Fibroblast of skin of left quadriceps (primary cell): ENCODE data around the gene NCKAP5.
A peak's percentile ranks its signal among the peaks of the same experiment; 100 is the strongest.

Experiments used
- DNase-seq, 2 experiments: peaks; one replicate each; pipeline ENCODE4 v3.0.0-alpha.2; 2013; ENCODE audit warnings: low read depth in 2 of 2

The NCKAP5 gene

GRCh38 chr2:133459590-133459989 is 108.7 kb downstream of the NCKAP5 start:
- DNase-seq: no peak

- DNase-seq: no peak
Measured at GRCh38 chr2:133458280-133458679, 110.0 kb downstream of the NCKAP5 start.

- no peak for DNase-seq
Measured at GRCh38 chr2:133457861-133458260, 110.4 kb downstream of the NCKAP5 start.

GRCh38 chr2:133456971-133457370 is 111.3 kb downstream of the NCKAP5 start:
- DNase-seq: no peak

GRCh38 chr2:133456156-133456555 is 112.1 kb downstream of the NCKAP5 start:
- no peak for DNase-seq

- no peak for DNase-seq
Measured at GRCh38 chr2:133453032-133453431, 115.2 kb downstream of the NCKAP5 start.

- DNase-seq: no peak
Measured at GRCh38 chr2:133452583-133452982, 115.7 kb downstream of the NCKAP5 start.

- DNase-seq: no peak
Measured at GRCh38 chr2:133452146-133452545, 116.1 kb downstream of the NCKAP5 start.

- DNase-seq: no peak
Measured at GRCh38 chr2:133448195-133448594, 120.1 kb downstream of the NCKAP5 start.

GRCh38 chr2:133447303-133447702 is 121.0 kb downstream of the NCKAP5 start:
- DNase-seq: no peak

- DNase-seq: no peak
Measured at GRCh38 chr2:133444465-133444864, 123.8 kb downstream of the NCKAP5 start.

- DNase-seq: no peak
Measured at GRCh38 chr2:133442393-133442792, 125.9 kb downstream of the NCKAP5 start.

- no peak for DNase-seq
Measured at GRCh38 chr2:133439565-133439920, 128.7 kb downstream of the NCKAP5 start.

- no peak for DNase-seq
Measured at GRCh38 chr2:133438848-133439564, 129.3 kb downstream of the NCKAP5 start.

GRCh38 chr2:133438026-133438425 is 130.2 kb downstream of the NCKAP5 start:
- no peak for DNase-seq

GRCh38 chr2:133437492-133437891 is 130.8 kb downstream of the NCKAP5 start:
- DNase-seq: no peak

- peak; percentile 30 to 32 for DNase-seq
Measured at GRCh38 chr2:133434959-133435668, 133.1 kb downstream of the NCKAP5 start.

- no peak for DNase-seq
Measured at GRCh38 chr2:133433455-133434451, 134.5 kb downstream of the NCKAP5 start.

GRCh38 chr2:133432778-133433177 is 135.5 kb downstream of the NCKAP5 start:
- DNase-seq: no peak

GRCh38 chr2:133431289-133431688 is 137.0 kb downstream of the NCKAP5 start:
- DNase-seq: no peak

GRCh38 chr2:133426791-133427190 is 141.5 kb downstream of the NCKAP5 start:
- no peak for DNase-seq

GRCh38 chr2:133425612-133426011 is 142.7 kb downstream of the NCKAP5 start:
- DNase-seq: no peak
